ENCODE measurements around the gene PRR19.
A peak's percentile ranks its signal among the peaks of the same experiment; 100 is the strongest.

The PRR19 gene

DNA sequence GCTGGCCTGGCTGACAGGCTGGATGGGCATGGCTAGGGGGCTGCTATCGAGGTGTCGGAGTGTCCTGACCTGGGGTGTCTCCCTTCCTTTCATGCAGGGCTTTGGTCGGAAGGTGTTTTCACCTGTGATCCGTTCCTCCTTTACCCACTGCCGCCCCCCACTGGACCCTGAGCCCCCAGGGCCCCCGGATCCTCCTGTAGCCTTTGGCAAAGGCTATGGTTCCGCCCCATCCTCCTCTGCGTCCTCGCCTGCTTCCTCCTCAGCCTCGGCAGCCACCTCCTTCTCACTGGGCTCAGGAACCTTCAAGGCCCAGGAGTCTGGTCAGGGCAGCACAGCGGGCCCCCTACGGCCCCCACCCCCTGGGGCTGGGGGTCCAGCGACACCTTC, 11.8 kb upstream of the PRR19 start:
- CTCF ChIA-PET = interaction anchor here (0.7 to 1.6 kb wide), 4 partner anchors 10 to 165 kb away, joined by 3 read pairs; no protein-coding TSS in a partner anchor
- no peak for TF ChIP-seq CTCF (conservative IDR thresholded peaks at IDR 0.05; ENCODE audit: low read depth)
- POLR2A ChIA-PET (ENCODE audit: low non-redundant PET) = no interaction called here
- H3K27ac ChIP-seq = peak overlapping the region; percentile 100
- DNase-seq (ENCODE audit: low spot score) = no peak

- ChIA-PET POLR2A (ENCODE audit: low non-redundant PET) (no interaction called here), CTCF (interaction anchor here (0.7 to 1.6 kb wide), 5 partner anchors 11 to 165 kb away, joined by 3 read pairs; no protein-coding TSS in a partner anchor)
- H3K27ac ChIP-seq = peak overlapping the region; percentile 100
- DNase-seq (ENCODE audit: low spot score) = no peak
- peak; percentile 55 for TF ChIP-seq CTCF (conservative IDR thresholded peaks at IDR 0.05; ENCODE audit: low read depth)
Measured at GRCh38 chr19:42290523-42291434, 11.2 kb upstream of the PRR19 start.

DNA sequence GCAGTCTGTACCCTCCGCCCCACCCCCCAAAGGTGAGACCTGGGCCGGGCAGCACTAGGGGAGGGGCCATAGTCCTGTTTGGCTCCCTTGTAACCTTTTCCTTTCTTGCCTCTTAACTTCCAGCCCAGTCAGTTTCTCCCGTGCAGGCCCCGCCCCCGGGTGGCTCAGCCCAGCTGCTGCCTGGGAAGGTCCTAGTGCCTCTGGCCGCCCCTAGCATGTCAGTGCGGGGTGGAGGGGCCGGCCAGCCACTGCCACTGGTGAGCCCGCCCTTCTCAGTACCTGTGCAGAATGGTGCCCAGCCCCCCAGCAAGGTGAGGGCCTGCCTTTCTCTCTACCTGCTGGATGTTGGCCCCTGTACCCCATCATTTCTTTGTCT, 10.5 kb upstream of the PRR19 start:
- peak overlapping the region; percentile 100 for H3K27ac ChIP-seq
- DNase-seq (ENCODE audit: low spot score) = no peak
- ChIA-PET CTCF (interaction anchor here (1.0 kb wide), 1 partner anchor 114 kb away, joined by 3 read pairs; no protein-coding TSS in a partner anchor), POLR2A (ENCODE audit: low non-redundant PET) (no interaction called here)
- TF ChIP-seq CTCF (conservative IDR thresholded peaks at IDR 0.05; ENCODE audit: low read depth) = no peak

- CTCF ChIA-PET = interaction anchor here (1.0 kb wide), 1 partner anchor 115 kb away, joined by 3 read pairs; no protein-coding TSS in a partner anchor
- POLR2A ChIA-PET (ENCODE audit: low non-redundant PET) = no interaction called here
- TF ChIP-seq CTCF (conservative IDR thresholded peaks at IDR 0.05; ENCODE audit: low read depth) = no peak
Measured at GRCh38 chr19:42292042-42292960, 9.6 kb upstream of the PRR19 start.

DNA sequence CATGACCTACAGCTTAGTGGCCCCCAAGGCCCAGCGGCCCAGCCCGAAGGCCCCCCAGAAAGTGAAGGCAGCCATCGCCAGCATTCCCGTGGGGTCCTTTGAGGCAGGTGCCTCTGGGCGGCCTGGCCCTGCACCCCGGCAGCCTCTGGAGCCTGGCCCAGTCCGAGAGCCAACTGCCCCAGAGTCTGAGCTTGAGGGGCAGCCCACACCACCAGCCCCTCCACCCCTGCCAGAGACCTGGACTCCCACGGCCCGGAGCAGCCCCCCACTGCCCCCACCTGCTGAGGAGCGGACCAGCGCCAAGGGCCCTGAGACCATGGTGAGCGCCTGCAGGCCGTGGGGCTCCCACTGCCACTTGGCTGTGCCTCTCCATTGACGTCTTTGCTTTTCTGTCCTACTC, 9.0 kb upstream of the PRR19 start:
- peak overlapping the region; percentile 100 for H3K27ac ChIP-seq
- no peak for TF ChIP-seq CTCF (conservative IDR thresholded peaks at IDR 0.05; ENCODE audit: low read depth)
- CTCF ChIA-PET = interaction anchor here (1.0 kb wide), 1 partner anchor 13 kb away, joined by 3 read pairs; no protein-coding TSS in a partner anchor
- DNase-seq (ENCODE audit: low spot score) = no peak
- POLR2A ChIA-PET (ENCODE audit: low non-redundant PET) = no interaction called here

More at GRCh38 chr19:42292042-42292960, 9.6 kb upstream of the PRR19 start:
- DNase-seq (ENCODE audit: low spot score) = no peak
- peak overlapping the region; percentile 100 for H3K27ac ChIP-seq

DNA sequence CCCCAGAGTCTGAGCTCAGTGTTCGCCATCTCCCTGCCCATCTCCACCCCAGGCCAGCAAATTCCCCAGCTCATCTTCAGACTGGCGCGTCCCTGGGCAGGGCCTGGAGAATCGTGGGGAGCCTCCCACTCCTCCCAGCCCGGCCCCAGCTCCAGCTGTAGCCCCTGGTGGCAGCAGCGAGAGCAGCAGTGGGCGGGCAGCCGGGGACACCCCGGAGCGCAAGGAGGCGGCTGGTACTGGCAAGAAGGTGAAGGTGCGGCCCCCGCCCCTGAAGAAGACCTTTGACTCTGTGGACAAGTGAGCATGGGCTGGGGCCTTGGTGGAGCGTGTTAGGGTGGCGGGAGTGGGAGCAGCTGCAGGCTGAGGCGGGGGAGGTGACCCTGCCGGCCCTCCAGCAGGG, 8.4 kb upstream of the PRR19 start:
- peak overlapping the region; percentile 100 for H3K27ac ChIP-seq
- ChIA-PET POLR2A (ENCODE audit: low non-redundant PET) (no interaction called here), CTCF (interaction anchor here (1.0 to 1.4 kb wide), 2 partner anchors 14 to 47 kb away, joined by 3 to 5 read pairs; no protein-coding TSS in a partner anchor)
- no peak for DNase-seq (ENCODE audit: low spot score)
- no peak for TF ChIP-seq CTCF (conservative IDR thresholded peaks at IDR 0.05; ENCODE audit: low read depth)
